Transverse colon (tissue), 4 donors: ENCODE data around the gene ZNF664. TPM values are rescaled to one million over a fixed set of nuclear protein-coding genes. Genes with fewer than 3 reads are reported as not detected.

Experiments
- DNase-seq: peaks from one replicate; pipeline ENCODE4 v3.0.0-alpha.2; 2019
- H3K27ac ChIP-seq, 4 donors: fragments of 200-600 bp; sonication (generic); 2 replicates each; pipeline ENCODE4 v1.5.1; 2016 to 2018; ENCODE audit warnings: inconsistent platforms in 4 of 4
- H3K27me3 ChIP-seq: fragments of 200-600 bp; sonication (generic); 2 replicates; pipeline ENCODE4 v1.5.1; 2017; ENCODE audit warnings: inconsistent platforms
- H3K36me3 ChIP-seq, 4 donors: fragments of 200-600 bp; sonication (generic); 2 replicates each; pipeline ENCODE4 v1.5.1; 2017 to 2019; ENCODE audit warnings: inconsistent platforms in 4 of 4
- H3K4me1 ChIP-seq, 4 donors: fragments of 200-600 bp; sonication (generic); 2 replicates each; pipeline ENCODE4 v1.5.1; 2017 to 2020; ENCODE audit warnings: inconsistent platforms in 4 of 4
- H3K4me3 ChIP-seq, 4 donors: fragments of 200-600 bp; sonication (generic); 1 replicate in 1 of 4; 2 replicates in 3 of 4; pipeline versions ENCODE4 v1.5.1 to v1.6.1; 2017 to 2019; ENCODE audit warnings: inconsistent platforms in 4 of 4
- H3K9me3 ChIP-seq, 2 donors: fragments of 200-600 bp; sonication (generic); 2 replicates each; pipeline ENCODE4 v1.5.1; 2017 to 2019; ENCODE audit warnings: inconsistent platforms in 2 of 2
- CTCF ChIP-seq, 5 experiments: fragments of 200-600 bp in 3 of 5; fragments of 450-650 bp in 2 of 5; sonication (generic) in 3 of 5; IDR thresholded peaks; 1 replicate in 2 of 5; 2 replicates in 3 of 5; pipeline ENCODE4 v1.5.1; 2016 to 2017; ENCODE audit warnings: antibody characterized with exemption in 5 of 5, inconsistent platforms in 3 of 5, mild to moderate bottlenecking in 2 of 5, moderate library complexity in 1 of 5
- EP300 ChIP-seq: sonication (generic); formaldehyde crosslinking; IDR thresholded peaks from one replicate; pipeline ENCODE4 v1.6.1; 2017; ENCODE audit warnings: antibody characterized with exemption, low read depth
- POLR2A ChIP-seq: fragments of 450-650 bp; IDR thresholded peaks from one replicate; pipeline ENCODE4 v1.6.1; 2016; ENCODE audit warnings: antibody characterized with exemption, mild to moderate bottlenecking, moderate library complexity
- POLR2AphosphoS5 ChIP-seq, 3 donors: sonication (generic); formaldehyde crosslinking; IDR thresholded peaks; one replicate each; pipeline ENCODE4 v1.6.1; 2016; ENCODE audit warnings: antibody characterized with exemption in 3 of 3
- WGBS, 2 donors: methylation state at CpG; one replicate each; pipeline ENCODE4 v1.1.5; 2018; ENCODE audit warnings: low coverage in 1 of 2; 5-methylcytosine and 5-hydroxymethylcytosine counted together
- in situ Hi-C, 4 donors: fragments of 200-750 bp; cut with MboI; loops; one replicate each; pipeline versions ENCODE4 v1.15.0 to v1.15.1; 2017; ENCODE audit warnings: low sequenced_read_pairs in 3 of 4, low pct_ligation_motif_present in 1 of 4, low pct_unique_long_range_greater_than_20kb in 1 of 4
- intact Hi-C: fragments of 100-400 bp; cut with DNase I; formaldehyde crosslinking; loops from one replicate; pipeline ENCODE4 v1.15.1; 2023; ENCODE audit warnings: low total_unique reads
- total RNA-seq, 4 donors: library from RNA; depleted of rRNA; stranded (reverse); fragments of >200 nt; gene quantifications; one replicate each; pipeline ENCODE4 v1.1.0, GENCODE V29; 2016

Gene ZNF664
- total RNA-seq, 4 donors from 2014 or later, result 84.4 to 144 (median 103) TPM

GRCh38 chr12:124039276-124039675, 66.3 kb downstream of the ZNF664 start:
- H3K27me3 ChIP-seq, result no peaks in the 10 kb centered on the region
- WGBS, 2 donors, result 48 to 71% methylated on average over 2 to 3 of the region's 3 CpGs
- in situ Hi-C loops, result loop anchor here in 2 of 4 donors (10.0 to 25.0 kb wide), 2 partner anchors 273 to 726 kb away; no protein-coding TSS in a partner anchor
- no peaks in the 10 kb centered on the region for H3K9me3 ChIP-seq
- DNase-seq, result no peak
- TF ChIP-seq EP300 (no peak), POLR2A (no peak), CTCF (IDR thresholded peaks at IDR 0.05) (no peak), POLR2AphosphoS5 (IDR thresholded peaks at IDR 0.05) (no peak)
- H3K27ac ChIP-seq, result no peak overlapping the region
- H3K36me3 ChIP-seq, result no peaks in the 10 kb centered on the region
- H3K4me1 ChIP-seq, result no peaks in the 10 kb centered on the region
- no peak overlapping the region for H3K4me3 ChIP-seq
- intact Hi-C loops, result loop anchor here (5.0 kb wide), 1 partner anchor 733 kb away; no protein-coding TSS in a partner anchor

- in situ Hi-C loops, result loop anchor here (5.0 to 25.0 kb wide), 6 partner anchors 272 to 865 kb away; no protein-coding TSS in a partner anchor
Observed at GRCh38 chr12:124040291-124040690, 67.3 kb downstream of the ZNF664 start.

GRCh38 chr12:124040737-124041136, 67.7 kb downstream of the ZNF664 start:
- Histone ChIP-seq H3K27me3 (no peaks in the 10 kb centered on the region), H3K36me3 (no peaks in the 10 kb centered on the region), H3K9me3 (no peaks in the 10 kb centered on the region), H3K27ac (no peak overlapping the region), H3K4me1 (no peaks in the 10 kb centered on the region), H3K4me3 (no peak overlapping the region)
- in situ Hi-C loops, result loop anchor here (5.0 to 25.0 kb wide), 6 partner anchors 272 to 864 kb away; no protein-coding TSS in a partner anchor
- DNase-seq, result no peak
- intact Hi-C loops, result no loop called here
- TF ChIP-seq CTCF (IDR thresholded peaks at IDR 0.05) (no peak), EP300 (no peak), POLR2AphosphoS5 (IDR thresholded peaks at IDR 0.05) (no peak), POLR2A (no peak)
- WGBS, 2 donors, result 72 to 75% methylated on average over 2 of the region's 2 CpGs

More at GRCh38 chr12:124040291-124040690, 67.3 kb downstream of the ZNF664 start:
- no peaks in the 10 kb centered on the region for H3K36me3 ChIP-seq
- no peak overlapping the region for H3K27ac ChIP-seq
- no peak for DNase-seq
- H3K9me3 ChIP-seq, result no peaks in the 10 kb centered on the region
- no peaks in the 10 kb centered on the region for H3K4me1 ChIP-seq
- TF ChIP-seq EP300 (no peak), POLR2AphosphoS5 (IDR thresholded peaks at IDR 0.05) (no peak), POLR2A (no peak), CTCF (IDR thresholded peaks at IDR 0.05) (no peak)
- WGBS, 2 donors, result 60 to 63% methylated on average over 8 to 10 of the region's 10 CpGs
- intact Hi-C loops, result no loop called here
- H3K4me3 ChIP-seq, result no peak overlapping the region
- no peaks in the 10 kb centered on the region for H3K27me3 ChIP-seq

- intact Hi-C loops (no loop called here), in situ Hi-C loops (loop anchor here (5.0 to 25.0 kb wide), 6 partner anchors 270 to 863 kb away; no protein-coding TSS in a partner anchor)
- H3K36me3 ChIP-seq, result no peaks in the 10 kb centered on the region
- H3K4me3 ChIP-seq, result no peak overlapping the region
- H3K4me1 ChIP-seq, result no peaks in the 10 kb centered on the region
- H3K9me3 ChIP-seq, result peaks cover 0 to 6% of the 10 kb centered on the region in 2 donors
- no peak for TF ChIP-seq POLR2A
- no peak for TF ChIP-seq CTCF (IDR thresholded peaks at IDR 0.05)
- no peak for TF ChIP-seq EP300
- TF ChIP-seq POLR2AphosphoS5 (IDR thresholded peaks at IDR 0.05), result no peak
- DNase-seq, result no peak
- H3K27me3 ChIP-seq, result no peaks in the 10 kb centered on the region
- H3K27ac ChIP-seq, result no peak overlapping the region
- 91% methylated on average over 10 of the region's 10 CpGs; no CpG with 5 or more reads in 1 of the 2 donors for WGBS, 2 donors
Observed at GRCh38 chr12:124041907-124042306, 68.9 kb downstream of the ZNF664 start.
